ENCODE data around the gene PTRHD1. TPM values are rescaled to one million over a fixed set of nuclear protein-coding genes. Genes with fewer than 3 reads are reported as not detected.

Gene PTRHD1
- total RNA-seq, 1 experiment from 2014 or later: 33.4 TPM

- Histone ChIP-seq H3K27ac (ENCODE audit: low read depth, low read length, poor library complexity, severe bottlenecking) (no peak overlapping the region), H3K27me3 (replicated peaks; ENCODE audit: insufficient read depth, low read depth, low read length, poor library complexity) (no peaks in the 10 kb centered on the region), H3K4me3 (ENCODE audit: low read depth, low read length, poor library complexity, severe bottlenecking) (no peak overlapping the region), H3K4me1 (ENCODE audit: insufficient read depth, low read length, poor library complexity, severe bottlenecking) (no peaks in the 10 kb centered on the region), H3K36me3 (ENCODE audit: insufficient read depth, low read length, poor library complexity, severe bottlenecking) (peaks cover 23% of the 10 kb centered on the region), H3K9me3 (ENCODE audit: low read depth, low read length, poor library complexity, severe bottlenecking) (no peaks in the 10 kb centered on the region)
- TF ChIP-seq, protein P1, sequence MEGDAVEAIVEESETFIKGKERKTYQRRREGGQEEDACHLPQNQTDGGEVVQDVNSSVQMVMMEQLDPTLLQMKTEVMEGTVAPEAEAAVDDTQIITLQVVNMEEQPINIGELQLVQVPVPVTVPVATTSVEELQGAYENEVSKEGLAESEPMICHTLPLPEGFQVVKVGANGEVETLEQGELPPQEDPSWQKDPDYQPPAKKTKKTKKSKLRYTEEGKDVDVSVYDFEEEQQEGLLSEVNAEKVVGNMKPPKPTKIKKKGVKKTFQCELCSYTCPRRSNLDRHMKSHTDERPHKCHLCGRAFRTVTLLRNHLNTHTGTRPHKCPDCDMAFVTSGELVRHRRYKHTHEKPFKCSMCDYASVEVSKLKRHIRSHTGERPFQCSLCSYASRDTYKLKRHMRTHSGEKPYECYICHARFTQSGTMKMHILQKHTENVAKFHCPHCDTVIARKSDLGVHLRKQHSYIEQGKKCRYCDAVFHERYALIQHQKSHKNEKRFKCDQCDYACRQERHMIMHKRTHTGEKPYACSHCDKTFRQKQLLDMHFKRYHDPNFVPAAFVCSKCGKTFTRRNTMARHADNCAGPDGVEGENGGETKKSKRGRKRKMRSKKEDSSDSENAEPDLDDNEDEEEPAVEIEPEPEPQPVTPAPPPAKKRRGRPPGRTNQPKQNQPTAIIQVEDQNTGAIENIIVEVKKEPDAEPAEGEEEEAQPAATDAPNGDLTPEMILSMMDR (conservative IDR thresholded peaks at IDR 0.05; ENCODE audit: low read depth, low read length): no peak
- no peak for TF ChIP-seq EZH2 (IDR thresholded peaks at IDR 0.05; ENCODE audit: borderline replicate concordance, low read depth, low read length, poor library complexity, severe bottlenecking)
- no TSS peak for BruUV-seq (replicated peaks)
- ChIA-PET CTCF (no interaction called here), POLR2A (ENCODE audit: low non-redundant PET) (no interaction called here)
- no peak for DNase-seq (ENCODE audit: low spot score)
- intact Hi-C loops (cut with micrococcal nuclease; ENCODE audit: unreplicated experiment): loop anchor here (1.0 to 10.0 kb wide), 4 partner anchors 214 to 416 kb away; partner anchors contain the start of gene NCOA1
These were observed 33.6 kb upstream of the PTRHD1 start for GRCh38 chr2:24826773-24827145.

DNA sequence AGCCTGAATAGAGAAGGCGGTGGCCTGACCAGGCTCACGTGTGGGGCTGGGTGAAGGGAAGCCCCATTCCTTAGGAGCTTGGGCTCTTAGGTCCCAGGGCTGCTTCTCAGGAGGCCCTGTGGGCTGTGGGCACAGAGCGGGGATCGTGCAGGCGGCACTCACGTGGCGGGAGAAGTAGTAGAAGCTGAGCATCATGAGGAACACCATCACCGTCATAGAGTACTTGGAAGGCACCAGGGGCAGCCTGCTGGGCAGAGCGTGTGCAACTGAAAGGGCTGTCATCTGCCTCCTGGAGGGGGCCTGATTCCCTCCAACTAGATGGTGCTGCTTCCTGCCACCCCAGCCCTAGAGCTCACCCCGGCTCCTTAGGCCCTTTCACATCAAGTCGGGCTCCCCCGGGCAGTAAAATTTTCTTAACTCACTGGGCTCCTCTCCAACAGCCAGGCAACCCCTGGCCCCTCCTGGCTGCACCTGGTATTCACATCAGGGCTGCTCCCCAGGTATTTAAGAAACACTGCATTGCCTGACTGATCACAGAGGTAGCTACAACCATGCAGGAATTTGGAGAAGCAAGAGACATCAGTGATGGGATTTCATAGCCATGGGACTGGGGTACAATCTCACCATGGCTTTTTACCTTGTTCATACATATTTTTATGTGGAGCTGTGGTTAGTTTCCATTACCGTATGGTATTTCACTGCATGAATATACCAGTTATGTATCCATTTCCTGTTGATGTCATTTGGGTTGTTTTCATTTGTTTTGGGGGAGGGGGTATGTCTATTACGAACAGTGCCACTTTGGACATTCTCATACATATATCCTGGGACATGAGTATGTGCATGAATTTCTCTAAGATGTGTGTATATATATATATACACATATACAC lies 32.9 kb upstream of the PTRHD1 start:
- no peak overlapping the region for H3K27ac ChIP-seq (ENCODE audit: low read depth, low read length, poor library complexity, severe bottlenecking)
- TF ChIP-seq, protein P1 (conservative IDR thresholded peaks at IDR 0.05; ENCODE audit: low read depth, low read length): no peak
- TF ChIP-seq EZH2 (IDR thresholded peaks at IDR 0.05; ENCODE audit: borderline replicate concordance, low read depth, low read length, poor library complexity, severe bottlenecking): no peak
- intact Hi-C loops (cut with micrococcal nuclease; ENCODE audit: unreplicated experiment): loop anchor here (2.0 to 10.0 kb wide), 2 partner anchors 213 to 331 kb away; partner anchors contain the start of gene NCOA1
- H3K27me3 ChIP-seq (replicated peaks; ENCODE audit: insufficient read depth, low read depth, low read length, poor library complexity): no peaks in the 10 kb centered on the region
- no peak overlapping the region for H3K4me3 ChIP-seq (ENCODE audit: low read depth, low read length, poor library complexity, severe bottlenecking)
- POLR2A ChIA-PET (ENCODE audit: low non-redundant PET): no interaction called here
- CTCF ChIA-PET: no interaction called here
- H3K9me3 ChIP-seq (ENCODE audit: low read depth, low read length, poor library complexity, severe bottlenecking): no peaks in the 10 kb centered on the region
- peaks cover 23% of the 10 kb centered on the region for H3K36me3 ChIP-seq (ENCODE audit: insufficient read depth, low read length, poor library complexity, severe bottlenecking)
- H3K4me1 ChIP-seq (ENCODE audit: insufficient read depth, low read length, poor library complexity, severe bottlenecking): no peaks in the 10 kb centered on the region
- BruUV-seq (replicated peaks): no TSS peak
- DNase-seq (ENCODE audit: low spot score): no peak

DNA sequence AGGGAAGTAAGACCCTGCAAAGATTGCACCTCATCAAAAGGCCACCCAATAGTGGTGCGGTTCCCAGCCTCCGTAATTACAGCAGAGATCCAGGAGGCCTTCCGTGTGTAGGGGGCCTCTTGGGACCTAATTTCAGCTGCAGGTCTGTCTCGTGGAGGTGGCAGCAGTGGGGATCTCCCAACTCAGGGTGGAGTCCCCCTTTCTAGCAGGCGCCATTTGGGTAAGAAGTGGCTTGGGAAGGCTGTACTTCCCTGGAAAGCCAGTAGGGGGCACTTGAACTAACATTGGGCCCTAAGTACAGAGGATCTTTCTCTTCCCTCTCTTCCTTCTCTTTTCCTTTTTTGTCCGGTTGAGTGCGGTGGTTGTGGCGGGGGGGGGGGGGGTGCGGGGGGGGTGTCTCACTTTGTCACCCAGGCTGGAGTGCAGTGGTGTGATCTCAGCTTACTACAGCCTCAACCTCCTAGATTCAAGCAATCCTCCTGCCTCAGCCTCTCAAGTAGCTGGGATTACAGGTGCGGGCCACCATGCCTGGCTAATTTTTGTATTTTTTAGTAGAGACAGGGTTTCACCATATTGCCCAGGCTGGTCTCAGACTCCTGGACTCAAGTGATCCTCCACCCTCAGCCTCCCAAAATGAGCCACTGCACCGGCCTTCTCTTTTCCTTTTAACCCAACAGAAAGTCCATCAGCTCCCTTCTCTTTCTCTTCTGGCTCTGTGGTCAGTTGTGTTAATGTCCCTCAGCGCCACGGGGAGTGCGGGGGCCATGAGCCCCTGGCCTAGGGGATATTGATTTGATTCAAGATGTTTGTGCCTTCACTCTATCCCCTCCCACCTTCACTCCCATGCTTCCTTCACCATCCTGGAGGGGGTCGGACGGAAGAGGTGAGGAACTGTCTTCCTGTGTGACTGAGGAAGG lies 32.0 kb upstream of the PTRHD1 start:
- no peak overlapping the region for H3K27ac ChIP-seq (ENCODE audit: low read depth, low read length, poor library complexity, severe bottlenecking)
- TF ChIP-seq, protein P1 (conservative IDR thresholded peaks at IDR 0.05; ENCODE audit: low read depth, low read length): peak; percentile 76
- no peak for TF ChIP-seq EZH2 (IDR thresholded peaks at IDR 0.05; ENCODE audit: borderline replicate concordance, low read depth, low read length, poor library complexity, severe bottlenecking)
- no peak overlapping the region for H3K4me3 ChIP-seq (ENCODE audit: low read depth, low read length, poor library complexity, severe bottlenecking)
- intact Hi-C loops (cut with micrococcal nuclease; ENCODE audit: unreplicated experiment): loop anchor here (10.0 kb wide), 1 partner anchor 330 kb away; the partner anchor contains the start of gene NCOA1
- H3K4me1 ChIP-seq (ENCODE audit: insufficient read depth, low read length, poor library complexity, severe bottlenecking): no peaks in the 10 kb centered on the region
- peak; percentile 50 for DNase-seq (ENCODE audit: low spot score)
- no peaks in the 10 kb centered on the region for H3K9me3 ChIP-seq (ENCODE audit: low read depth, low read length, poor library complexity, severe bottlenecking)
- no peaks in the 10 kb centered on the region for H3K27me3 ChIP-seq (replicated peaks; ENCODE audit: insufficient read depth, low read depth, low read length, poor library complexity)
- ChIA-PET POLR2A (ENCODE audit: low non-redundant PET) (no interaction called here), CTCF (interaction anchor here (0.6 kb wide), 1 partner anchor 72 kb away, joined by 3 read pairs; no protein-coding TSS in a partner anchor)
- peaks cover 23% of the 10 kb centered on the region for H3K36me3 ChIP-seq (ENCODE audit: insufficient read depth, low read length, poor library complexity, severe bottlenecking)
- BruUV-seq (replicated peaks): no TSS peak
